ENCODE results near the gene PEF1.
A peak's percentile ranks its signal among the peaks of the same experiment; 100 is the strongest.
"Not testable (repeated sequence)": the region's sequence is repeated elsewhere in the genome, so short reads cannot be mapped to it uniquely, and the experiment has no call there.

PEF1 gene

GRCh38 chr1:31615414-31615813, 29.3 kb downstream of the PEF1 start:
- no peak for DNase-seq (ENCODE audit: extremely low read depth in 1 of 2, low read depth in 1 of 2)

- DNase-seq (ENCODE audit: extremely low read depth in 1 of 2, low read depth in 1 of 2), result no peak
Measured at GRCh38 chr1:31614414-31615005, 30.2 kb downstream of the PEF1 start.

- no peak for DNase-seq (ENCODE audit: extremely low read depth in 1 of 2, low read depth in 1 of 2)
Measured at GRCh38 chr1:31609514-31610118, 35.1 kb downstream of the PEF1 start.

- DNase-seq (ENCODE audit: extremely low read depth in 1 of 2, low read depth in 1 of 2), result no peak
Measured at GRCh38 chr1:31607360-31607759, 37.3 kb downstream of the PEF1 start.

- peak; percentile 10 to 63 for DNase-seq (ENCODE audit: extremely low read depth in 1 of 2, low read depth in 1 of 2)
Measured at GRCh38 chr1:31605908-31606427, 38.7 kb downstream of the PEF1 start.

- DNase-seq (ENCODE audit: extremely low read depth in 1 of 2, low read depth in 1 of 2), result no peak
Measured at GRCh38 chr1:31602081-31602480, 42.6 kb downstream of the PEF1 start.

- no peak for DNase-seq (ENCODE audit: extremely low read depth in 1 of 2, low read depth in 1 of 2)
Measured at GRCh38 chr1:31600641-31601040, 44.0 kb downstream of the PEF1 start.

- no peak for DNase-seq (ENCODE audit: extremely low read depth in 1 of 2, low read depth in 1 of 2)
Measured at GRCh38 chr1:31598980-31599379, 45.7 kb downstream of the PEF1 start.

GRCh38 chr1:31596737-31597097, 48.0 kb downstream of the PEF1 start:
- DNase-seq (ENCODE audit: extremely low read depth in 1 of 2, low read depth in 1 of 2), result no peak

- no peak for DNase-seq (ENCODE audit: extremely low read depth in 1 of 2, low read depth in 1 of 2)
Measured at GRCh38 chr1:31595836-31596736, 48.6 kb downstream of the PEF1 start.

GRCh38 chr1:31593770-31594632, 50.7 kb downstream of the PEF1 start:
- DNase-seq (ENCODE audit: extremely low read depth in 1 of 2, low read depth in 1 of 2), result peak; percentile 36 to 49

- DNase-seq (ENCODE audit: extremely low read depth in 1 of 2, low read depth in 1 of 2), result no peak
Measured at GRCh38 chr1:31593136-31593665, 51.5 kb downstream of the PEF1 start.

GRCh38 chr1:31592132-31592531, 52.5 kb downstream of the PEF1 start:
- DNase-seq (ENCODE audit: extremely low read depth in 1 of 2, low read depth in 1 of 2), result no peak

- no peak for DNase-seq (ENCODE audit: extremely low read depth in 1 of 2, low read depth in 1 of 2)
Measured at GRCh38 chr1:31591425-31592093, 53.1 kb downstream of the PEF1 start.

GRCh38 chr1:31588751-31589515, 55.7 kb downstream of the PEF1 start:
- DNase-seq (ENCODE audit: extremely low read depth in 1 of 2, low read depth in 1 of 2), result no peak

- DNase-seq (ENCODE audit: extremely low read depth in 1 of 2, low read depth in 1 of 2), result peak; percentile 16 to 46
Measured at GRCh38 chr1:31587720-31588423, 56.8 kb downstream of the PEF1 start.

- DNase-seq (ENCODE audit: extremely low read depth in 1 of 2, low read depth in 1 of 2), result not testable (repeated sequence)
Measured at GRCh38 chr1:31587328-31587699, 57.4 kb downstream of the PEF1 start.

Data from stimulated activated CD8-positive, alpha-beta memory T cell treated with anti-CD3 and anti-CD28 coated beads, Interleukin-7, amount 100 ng/mL, for 48 hours (primary cell).